ENCODE measurements around the gene STX2.

The STX2 gene

DNA sequence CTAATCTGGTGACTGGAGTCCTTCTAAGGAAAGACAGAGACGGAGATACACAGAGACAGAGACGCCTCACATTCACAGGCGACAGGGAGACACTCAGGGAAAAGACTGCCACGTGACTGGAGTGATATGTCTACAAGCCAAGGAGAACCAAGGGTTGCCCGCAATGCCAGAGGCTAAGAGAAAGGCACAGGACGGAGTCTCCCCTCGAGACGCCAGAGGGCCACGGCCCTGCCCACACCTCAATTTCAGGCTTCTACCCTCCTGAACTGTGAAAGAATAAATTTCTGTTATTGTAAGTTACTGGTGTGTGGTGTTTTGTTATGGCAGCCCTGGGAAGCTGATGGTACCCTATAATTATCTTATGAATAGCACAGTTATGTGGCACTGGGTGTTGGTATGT, 21.3 kb upstream of the STX2 start:
- TF ChIP-seq, protein P1, sequence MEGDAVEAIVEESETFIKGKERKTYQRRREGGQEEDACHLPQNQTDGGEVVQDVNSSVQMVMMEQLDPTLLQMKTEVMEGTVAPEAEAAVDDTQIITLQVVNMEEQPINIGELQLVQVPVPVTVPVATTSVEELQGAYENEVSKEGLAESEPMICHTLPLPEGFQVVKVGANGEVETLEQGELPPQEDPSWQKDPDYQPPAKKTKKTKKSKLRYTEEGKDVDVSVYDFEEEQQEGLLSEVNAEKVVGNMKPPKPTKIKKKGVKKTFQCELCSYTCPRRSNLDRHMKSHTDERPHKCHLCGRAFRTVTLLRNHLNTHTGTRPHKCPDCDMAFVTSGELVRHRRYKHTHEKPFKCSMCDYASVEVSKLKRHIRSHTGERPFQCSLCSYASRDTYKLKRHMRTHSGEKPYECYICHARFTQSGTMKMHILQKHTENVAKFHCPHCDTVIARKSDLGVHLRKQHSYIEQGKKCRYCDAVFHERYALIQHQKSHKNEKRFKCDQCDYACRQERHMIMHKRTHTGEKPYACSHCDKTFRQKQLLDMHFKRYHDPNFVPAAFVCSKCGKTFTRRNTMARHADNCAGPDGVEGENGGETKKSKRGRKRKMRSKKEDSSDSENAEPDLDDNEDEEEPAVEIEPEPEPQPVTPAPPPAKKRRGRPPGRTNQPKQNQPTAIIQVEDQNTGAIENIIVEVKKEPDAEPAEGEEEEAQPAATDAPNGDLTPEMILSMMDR (IDR thresholded peaks at IDR 0.05; ENCODE audit: unreplicated experiment in 3 of 3), result no peak
- H3K36me3 Mint-ChIP-seq (ENCODE audit: low read depth), result peaks cover 4% of the 10 kb centered on the region
- H3K27me3 Mint-ChIP-seq (ENCODE audit: low read depth), result peaks cover 21% of the 10 kb centered on the region
- no peaks in the 10 kb centered on the region for H3K9me3 Mint-ChIP-seq
- no peaks in the 10 kb centered on the region for H3K4me1 Mint-ChIP-seq
- H3K27ac Mint-ChIP-seq, result no peak overlapping the region
- H3K4me3 Mint-ChIP-seq, result no peak overlapping the region

DNA sequence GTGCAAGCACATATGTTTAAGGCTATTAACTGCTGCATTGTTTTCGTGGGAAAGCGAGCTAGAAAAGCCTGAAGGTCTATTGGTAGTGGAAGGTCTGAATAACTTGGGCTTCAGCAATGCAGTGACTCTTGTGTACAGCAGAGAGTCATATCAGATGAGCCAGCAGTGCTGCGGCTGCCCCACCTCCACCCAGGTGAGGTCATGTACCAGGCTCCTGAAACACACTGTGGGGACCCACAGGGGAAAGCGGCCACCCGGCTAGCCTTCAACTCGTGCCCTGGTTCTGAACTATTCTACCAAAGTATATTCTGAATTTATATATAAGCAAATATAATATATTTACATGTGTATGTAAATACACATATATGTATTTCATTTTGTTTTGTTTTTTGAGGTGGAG, 20.1 kb upstream of the STX2 start:
- peaks cover 4% of the 10 kb centered on the region for H3K36me3 Mint-ChIP-seq (ENCODE audit: low read depth)
- H3K27ac Mint-ChIP-seq, result no peak overlapping the region
- no peaks in the 10 kb centered on the region for H3K9me3 Mint-ChIP-seq
- H3K27me3 Mint-ChIP-seq (ENCODE audit: low read depth), result peaks cover 28% of the 10 kb centered on the region
- H3K4me3 Mint-ChIP-seq, result no peak overlapping the region
- TF ChIP-seq, protein P1 (IDR thresholded peaks at IDR 0.05; ENCODE audit: unreplicated experiment in 3 of 3), result no peak
- no peaks in the 10 kb centered on the region for H3K4me1 Mint-ChIP-seq

DNA sequence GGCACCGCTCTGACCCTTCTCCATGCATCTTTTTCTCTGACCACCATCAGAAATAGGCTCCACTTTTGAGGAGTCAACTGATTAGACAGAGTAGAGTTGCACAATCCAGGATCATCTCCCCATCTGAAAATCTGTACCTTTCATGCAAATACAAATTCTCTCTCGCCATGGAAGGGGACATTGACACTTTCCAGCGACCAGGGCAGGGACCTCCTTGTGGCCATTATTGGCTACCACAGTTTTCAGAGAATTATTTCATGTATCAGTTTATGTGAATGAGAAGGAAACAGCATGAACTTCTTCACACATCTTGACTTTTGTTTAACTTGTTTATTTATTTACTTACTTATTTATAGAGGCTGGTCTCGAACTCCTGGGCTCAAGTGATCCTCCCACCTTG, 19.0 kb upstream of the STX2 start:
- Mint-ChIP-seq H3K9me3 (no peaks in the 10 kb centered on the region), H3K36me3 (ENCODE audit: low read depth) (peaks cover 4% of the 10 kb centered on the region), H3K4me3 (no peak overlapping the region)

DNA sequence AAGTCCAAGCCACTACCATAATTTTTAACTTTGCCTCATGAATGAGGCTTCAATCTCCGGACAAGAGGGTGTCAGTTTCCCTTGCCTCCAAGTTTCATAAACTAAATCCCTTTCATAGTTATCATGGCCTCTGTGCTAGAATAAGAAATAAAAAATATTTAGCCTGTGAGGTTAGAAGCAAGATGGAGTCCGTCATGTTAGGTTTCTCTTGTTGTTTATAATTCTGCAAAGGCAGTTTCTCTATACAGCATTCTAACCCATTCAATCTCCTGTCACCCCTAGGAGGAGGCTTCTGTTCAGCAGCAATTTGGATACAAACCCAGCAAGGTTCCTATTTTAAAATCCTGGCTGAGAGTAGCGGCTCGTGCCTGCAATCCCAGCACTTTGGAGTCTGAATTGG, 17.0 kb upstream of the STX2 start:
- Mint-ChIP-seq H3K27me3 (ENCODE audit: low read depth) (peaks cover 42% of the 10 kb centered on the region), H3K27ac (no peak overlapping the region), H3K4me3 (no peak overlapping the region), H3K4me1 (no peaks in the 10 kb centered on the region), H3K36me3 (ENCODE audit: low read depth) (peaks cover 4% of the 10 kb centered on the region), H3K9me3 (no peaks in the 10 kb centered on the region)
- TF ChIP-seq, protein P1 (IDR thresholded peaks at IDR 0.05; ENCODE audit: unreplicated experiment in 3 of 3), result no peak

More for the DNA sequence above, 19.0 kb upstream of the STX2 start:
- H3K27ac Mint-ChIP-seq, result no peak overlapping the region
- peaks cover 38% of the 10 kb centered on the region for H3K27me3 Mint-ChIP-seq (ENCODE audit: low read depth)
- H3K4me1 Mint-ChIP-seq, result no peaks in the 10 kb centered on the region
- TF ChIP-seq, protein P1 (IDR thresholded peaks at IDR 0.05; ENCODE audit: unreplicated experiment in 3 of 3), result no peak

DNA sequence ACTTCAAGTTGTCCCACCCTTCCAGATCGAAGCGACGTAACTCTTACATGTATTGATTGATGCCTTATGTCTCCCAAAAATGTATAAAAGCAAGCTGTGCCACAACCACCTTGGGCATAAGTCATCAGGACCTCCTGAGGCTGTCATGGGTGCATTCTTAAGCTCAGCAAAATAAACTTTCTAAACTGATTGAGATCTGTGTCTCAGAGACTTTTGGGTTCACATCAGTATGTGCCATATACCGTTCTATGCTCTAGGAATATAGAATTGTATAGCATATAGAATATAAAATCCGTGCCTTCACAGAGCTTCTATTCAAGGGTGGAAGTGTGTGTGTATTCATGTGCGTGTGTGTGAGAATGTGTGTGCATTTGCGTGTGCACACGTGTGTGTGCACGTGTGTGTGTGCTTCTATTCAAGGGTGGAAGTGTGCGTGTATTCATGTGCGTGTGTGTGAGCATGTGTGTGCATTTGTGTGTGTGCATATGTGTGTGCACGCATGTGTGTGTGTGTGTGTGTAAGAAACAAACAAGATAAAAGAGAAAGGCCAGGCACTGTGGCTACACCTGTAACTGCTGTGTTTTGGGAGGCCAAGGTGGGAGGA, 11.5 kb upstream of the STX2 start:
- H3K4me1 Mint-ChIP-seq, result peaks cover 6% of the 10 kb centered on the region
- H3K4me3 Mint-ChIP-seq, result peak overlapping the region in 1 of 3 experiments; percentile 25
- no peaks in the 10 kb centered on the region for H3K9me3 Mint-ChIP-seq
- peak overlapping the region; percentile 74 to 96 (median 87) for H3K27ac Mint-ChIP-seq
- peaks cover 54% of the 10 kb centered on the region for H3K27me3 Mint-ChIP-seq (ENCODE audit: low read depth)
- TF ChIP-seq, protein P1 (IDR thresholded peaks at IDR 0.05; ENCODE audit: unreplicated experiment in 3 of 3), result no peak
- no peaks in the 10 kb centered on the region for H3K36me3 Mint-ChIP-seq (ENCODE audit: low read depth)
